HEK293 (cell line): Measurements from ENCODE around the gene SBNO2.
A peak's percentile ranks its signal among the peaks of the same experiment; 100 is the strongest.

ENCODE experiments used
- CTCF ChIA-PET: fragments of 350-600 bp; formaldehyde crosslinking; extraction: SDS; loops from one replicate; lab custom pipeline; 2021; ENCODE audit warnings: antibody characterized with exemption; lab: Yijun Ruan, JAX
- POLR2A ChIA-PET: fragments of 300-600 bp; formaldehyde crosslinking; extraction: SDS; loops from one replicate; lab custom pipeline; 2020; ENCODE audit warnings: antibody characterized with exemption, inconsistent platforms; lab: Yijun Ruan, JAX
- H3K27ac ChIP-seq: fragments of 200-500 bp; sonication (Bioruptor generic); 2 replicates; pipeline ENCODE4 v1.5.1; 2014; ENCODE audit warnings: low read depth, low read length, control low read depth, inconsistent platforms; ENCODE audit errors: extremely low read depth
- H3K36me3 ChIP-seq, 2 experiments: fragments of 200-500 bp in 1 of 2; sonication (Bioruptor generic) in 1 of 2; 1 replicate in 1 of 2; 2 replicates in 1 of 2; pipeline ENCODE4 v1.5.1; 2014 to 2017; ENCODE audit warnings: inconsistent platforms in 2 of 2, low read length in 2 of 2; ENCODE audit not compliant: control insufficient read depth in 2 of 2, insufficient read depth in 1 of 2
- H3K4me1 ChIP-seq: fragments of 200-500 bp; sonication (Bioruptor generic); 2 replicates; pipeline ENCODE4 v1.5.1; 2014; ENCODE audit warnings: mild to moderate bottlenecking, low read length, inconsistent platforms; ENCODE audit not compliant: control insufficient read depth, insufficient read depth
- H3K4me3 ChIP-seq: 2 replicates; pipeline ENCODE4 v1.5.1; 2011; ENCODE audit warnings: low read depth, mild to moderate bottlenecking, control low read depth, low read length, moderate library complexity
- H3K9me3 ChIP-seq: fragments of 200-500 bp; sonication (Bioruptor generic); 2 replicates; pipeline ENCODE4 v1.5.1; 2014; ENCODE audit warnings: low read depth, low read length, inconsistent platforms; ENCODE audit not compliant: control insufficient read depth, insufficient read depth
- BCL11A ChIP-seq: fragments of 450-650 bp; formaldehyde crosslinking; IDR thresholded peaks from 2 replicates; pipeline ENCODE4 v1.5.1; 2016; ENCODE audit warnings: low read depth, missing biosample characterization, missing genetic modification characterization
- GLI2 ChIP-seq: fragments of 450-650 bp; formaldehyde crosslinking; IDR thresholded peaks from 2 replicates; pipeline ENCODE4; 2017; ENCODE audit warnings: missing biosample characterization, missing genetic modification characterization, low read depth, borderline replicate concordance
- GLI4 ChIP-seq: fragments of 450-650 bp; formaldehyde crosslinking; IDR thresholded peaks from 2 replicates; pipeline ENCODE4 v1.5.1; 2016; ENCODE audit warnings: missing biosample characterization, missing genetic modification characterization
- GLIS1 ChIP-seq: fragments of 450-650 bp; formaldehyde crosslinking; IDR thresholded peaks from 2 replicates; pipeline ENCODE4 v1.5.1; 2016; ENCODE audit warnings: missing biosample characterization, missing genetic modification characterization
- HOXD13 ChIP-seq: sonication (generic); formaldehyde crosslinking; IDR thresholded peaks from 2 replicates; pipeline ENCODE4 v1.8.0; 2022; ENCODE audit warnings: missing genetic modification reagents, borderline replicate concordance
- IKZF3 ChIP-seq: fragments of 450-650 bp; IDR thresholded peaks from 2 replicates; pipeline ENCODE4 v1.5.0; 2018; ENCODE audit warnings: missing biosample characterization, mild to moderate bottlenecking, missing genetic modification characterization, moderate library complexity
- KLF1 ChIP-seq: fragments of 450-650 bp; formaldehyde crosslinking; IDR thresholded peaks from 2 replicates; pipeline ENCODE4 v1.5.1; 2016; ENCODE audit warnings: missing biosample characterization, missing genetic modification characterization
- MYNN ChIP-seq: fragments of 450-650 bp; formaldehyde crosslinking; IDR thresholded peaks from 2 replicates; pipeline ENCODE4 v1.5.1; 2016; ENCODE audit warnings: missing biosample characterization, missing genetic modification characterization, borderline replicate concordance
- ZBTB20 ChIP-seq: fragments of 450-650 bp; formaldehyde crosslinking; IDR thresholded peaks from 2 replicates; pipeline ENCODE4 v1.5.1; 2016; ENCODE audit warnings: missing biosample characterization, missing genetic modification characterization
- ZFP3 ChIP-seq: fragments of 450-650 bp; formaldehyde crosslinking; IDR thresholded peaks from 2 replicates; pipeline ENCODE4 v1.5.1; 2016; ENCODE audit warnings: low read depth, missing biosample characterization, missing genetic modification characterization
- ZNF121 ChIP-seq: fragments of 450-650 bp; formaldehyde crosslinking; IDR thresholded peaks from 2 replicates; pipeline ENCODE4 v1.5.1; 2016; ENCODE audit warnings: missing biosample characterization, missing genetic modification characterization
- ZNF157 ChIP-seq: fragments of 450-650 bp; formaldehyde crosslinking; IDR thresholded peaks from 2 replicates; pipeline ENCODE4 v1.5.1; 2016; ENCODE audit warnings: missing biosample characterization, missing genetic modification characterization
- ZNF292 ChIP-seq: fragments of 450-650 bp; formaldehyde crosslinking; IDR thresholded peaks from 2 replicates; pipeline ENCODE4 v1.5.1; 2016; ENCODE audit warnings: low read depth, missing biosample characterization, missing genetic modification characterization, borderline replicate concordance
- ZNF302 ChIP-seq: fragments of 450-650 bp; formaldehyde crosslinking; IDR thresholded peaks from 2 replicates; pipeline ENCODE4 v1.5.1; 2016; ENCODE audit warnings: missing biosample characterization, missing genetic modification characterization, low read depth
- ZNF426 ChIP-seq: fragments of 450-650 bp; formaldehyde crosslinking; IDR thresholded peaks from 2 replicates; pipeline ENCODE4 v1.5.1; 2017; ENCODE audit warnings: missing biosample characterization, missing genetic modification characterization, mild to moderate bottlenecking, inconsistent platforms, moderate library complexity
- ZNF558 ChIP-seq: fragments of 450-650 bp; formaldehyde crosslinking; IDR thresholded peaks from 2 replicates; pipeline ENCODE4 v1.5.1; 2016; ENCODE audit warnings: missing biosample characterization, missing genetic modification characterization
- ZNF660 ChIP-seq: fragments of 450-650 bp; IDR thresholded peaks from 2 replicates; pipeline ENCODE4 v1.5.1; 2018; ENCODE audit warnings: missing biosample characterization, mild to moderate bottlenecking, missing genetic modification characterization
- ZNF785 ChIP-seq: fragments of 450-650 bp; formaldehyde crosslinking; IDR thresholded peaks from 2 replicates; pipeline ENCODE4 v1.5.1; 2016; ENCODE audit warnings: missing biosample characterization, missing genetic modification characterization
- ZSCAN30 ChIP-seq: fragments of 450-650 bp; IDR thresholded peaks from 2 replicates; pipeline ENCODE4 v1.5.1; 2018; ENCODE audit warnings: missing biosample characterization, mild to moderate bottlenecking, missing genetic modification characterization, moderate library complexity
- TF ChIP-seq, protein P1 (sequence below): fragments of 450-650 bp; formaldehyde crosslinking; IDR thresholded peaks from 2 replicates; pipeline ENCODE4 v1.5.1; 2016; ENCODE audit warnings: missing biosample characterization, missing genetic modification characterization, low read depth
- TF ChIP-seq, protein P2 (sequence below): fragments of 450-650 bp; formaldehyde crosslinking; IDR thresholded peaks from 2 replicates; pipeline ENCODE4 v1.5.1; 2016; ENCODE audit warnings: missing biosample characterization, missing genetic modification characterization
- TF ChIP-seq, protein P3 (sequence below): fragments of 450-650 bp; formaldehyde crosslinking; IDR thresholded peaks from 2 replicates; pipeline ENCODE4 v1.5.1; 2016; ENCODE audit warnings: missing biosample characterization, missing genetic modification characterization, low read depth

Gene SBNO2

DNA sequence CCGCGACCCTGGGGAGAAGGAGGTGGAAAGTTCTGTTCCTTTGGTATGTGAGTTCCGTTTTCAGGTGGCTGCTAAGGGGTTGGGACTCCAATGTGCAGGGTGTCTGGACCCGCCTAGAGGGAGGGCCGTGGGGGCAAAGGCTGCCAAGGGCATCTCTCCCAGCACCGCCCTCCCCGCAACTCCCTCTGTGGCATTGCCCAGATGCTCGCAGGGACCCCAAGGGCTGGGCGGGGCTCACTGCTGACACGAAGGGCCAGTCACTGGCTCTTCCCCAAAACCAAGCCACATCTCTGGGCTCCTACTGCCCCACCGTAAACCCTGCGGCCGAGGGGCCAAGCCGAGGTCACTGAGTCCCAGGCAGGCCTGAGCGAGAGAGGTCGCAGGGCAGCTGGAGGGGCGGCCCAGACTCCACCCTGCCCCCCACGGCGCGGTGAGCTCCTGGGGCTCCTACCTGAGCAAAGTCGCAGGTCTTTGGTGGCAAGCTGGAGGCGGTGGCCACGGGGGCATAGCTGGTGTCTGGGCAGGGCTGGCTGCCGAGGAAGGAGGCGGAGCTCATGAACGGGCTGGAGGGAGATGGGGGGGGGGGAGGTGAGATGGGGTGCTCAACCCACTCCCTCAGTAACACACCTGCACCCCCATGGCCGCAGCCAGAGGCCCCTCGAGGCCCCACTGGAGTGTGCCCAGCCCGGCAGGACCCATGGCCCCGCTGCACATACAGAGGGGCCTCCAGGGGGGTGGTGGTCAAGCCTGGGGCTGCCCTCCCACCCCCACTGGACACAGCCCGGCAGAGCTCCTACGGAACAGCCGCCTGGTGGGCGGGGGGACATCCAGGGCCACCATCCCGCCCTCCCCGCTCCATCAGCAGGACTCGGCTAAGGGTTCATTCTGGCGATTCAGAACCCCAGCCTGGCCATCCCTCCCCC is 26.9 kb downstream of the SBNO2 start:
- POLR2A ChIA-PET, result interaction anchor here (0.6 kb wide), 1 partner anchor 344 kb away, joined by 7 read pairs; the partner anchor contains the start of gene REEP6

DNA sequence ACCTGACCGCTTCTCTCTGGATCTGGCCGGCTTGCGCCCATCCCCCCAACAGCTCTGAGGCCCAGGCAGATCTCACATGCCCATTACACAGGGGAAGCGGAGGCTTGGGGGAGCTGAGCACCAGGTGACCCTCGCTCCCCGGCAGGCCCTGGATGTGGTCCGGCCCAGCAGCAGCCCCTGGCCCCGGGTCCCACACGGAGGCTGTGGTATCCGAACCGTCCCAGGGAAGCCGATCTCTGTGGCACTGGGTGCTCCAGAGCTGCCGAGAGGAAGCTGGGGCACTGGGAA is 27.7 kb downstream of the SBNO2 start:
- ChIA-PET CTCF (interaction anchor here (0.8 kb wide), 1 partner anchor 74 kb away, joined by 3 read pairs; no protein-coding TSS in a partner anchor), POLR2A (no interaction called here)

More for the DNA sequence above, 26.9 kb downstream of the SBNO2 start:
- Histone ChIP-seq H3K36me3 (peaks cover 0 to 26% of the 10 kb centered on the region in 2 experiments; a peak in 2 of 3 replicates), H3K9me3 (no peaks in the 10 kb centered on the region), H3K27ac (no peak overlapping the region), H3K4me1 (no peaks in the 10 kb centered on the region), H3K4me3 (no peak overlapping the region)
- CTCF ChIA-PET, result interaction anchor here (0.8 to 1.3 kb wide), 3 partner anchors 34 to 74 kb away, joined by 3 to 4 read pairs (median 3); no protein-coding TSS in a partner anchor
- no peak for TF ChIP-seq ZNF302 (tag by site-specific recombination)
- TF ChIP-seq KLF1, result peak; percentile 65; the same call in 1 of the 2 replicates

DNA sequence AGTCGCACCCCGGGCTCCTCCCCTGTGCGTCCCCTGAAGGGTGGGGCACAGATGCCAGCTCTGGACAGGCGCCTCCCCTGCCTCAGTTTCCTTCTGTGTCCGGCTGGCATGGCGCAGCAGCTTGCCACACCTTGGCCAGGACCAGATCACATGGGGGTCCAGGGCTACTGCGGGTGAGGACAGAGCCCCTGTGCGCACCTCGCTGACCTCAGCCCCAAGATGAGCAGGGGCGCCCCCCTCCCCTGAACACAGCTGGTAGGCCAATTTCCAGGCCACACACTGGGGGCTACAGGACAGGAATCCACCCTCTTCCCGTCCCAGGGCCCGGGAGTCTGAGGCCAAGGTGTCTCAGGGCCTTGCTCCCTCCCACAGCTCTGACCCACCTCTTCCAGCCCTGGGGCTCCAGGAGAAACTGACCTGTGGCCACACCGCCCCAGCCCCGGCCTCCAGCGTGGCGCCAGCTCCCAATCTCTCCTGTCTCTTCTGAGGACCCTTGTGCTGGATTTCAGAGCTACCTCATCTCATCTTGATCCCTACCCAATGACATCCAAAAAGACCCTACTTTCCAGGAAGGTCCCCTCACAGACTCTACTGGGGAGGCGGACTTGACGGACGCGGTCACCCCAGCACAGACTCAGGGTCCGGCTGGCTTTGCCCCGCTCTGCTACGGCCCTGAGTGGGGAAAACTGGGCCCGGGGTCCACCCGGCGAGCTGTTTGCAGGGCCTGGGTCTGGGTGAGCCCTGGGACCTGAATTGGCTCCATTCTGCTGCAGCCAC is 28.2 kb downstream of the SBNO2 start:
- no peaks in the 10 kb centered on the region for H3K9me3 ChIP-seq
- POLR2A ChIA-PET, result interaction anchor here (0.6 kb wide), 1 partner anchor 107 kb away, joined by 4 read pairs; no protein-coding TSS in a partner anchor
- peaks cover 0 to 18% of the 10 kb centered on the region in 2 experiments; a peak in 2 of 3 replicates for H3K36me3 ChIP-seq
- H3K4me3 ChIP-seq, result no peak overlapping the region
- CTCF ChIA-PET, result interaction anchor here (0.8 kb wide), 1 partner anchor 75 kb away, joined by 3 read pairs; no protein-coding TSS in a partner anchor
- no peak overlapping the region for H3K27ac ChIP-seq
- no peak for TF ChIP-seq BCL11A
- no peak for TF ChIP-seq GLI2 (tag by site-specific recombination)
- no peak for TF ChIP-seq ZNF121
- TF ChIP-seq ZNF785, result no peak
- TF ChIP-seq ZNF426, result no peak
- no peaks in the 10 kb centered on the region for H3K4me1 ChIP-seq

More for the DNA sequence above, 27.7 kb downstream of the SBNO2 start:
- Histone ChIP-seq H3K27ac (no peak overlapping the region), H3K9me3 (no peaks in the 10 kb centered on the region), H3K36me3 (peaks cover 0 to 20% of the 10 kb centered on the region in 2 experiments; a peak in 2 of 3 replicates), H3K4me3 (no peak overlapping the region), H3K4me1 (no peaks in the 10 kb centered on the region)
- TF ChIP-seq ZFP3 (tag by site-specific recombination), result no peak
- no peak for TF ChIP-seq ZNF558
- no peak for TF ChIP-seq ZBTB20 (tag by site-specific recombination)
- no peak for TF ChIP-seq ZNF157 (tag by site-specific recombination)
- no peak for TF ChIP-seq IKZF3
- TF ChIP-seq, protein P1, sequence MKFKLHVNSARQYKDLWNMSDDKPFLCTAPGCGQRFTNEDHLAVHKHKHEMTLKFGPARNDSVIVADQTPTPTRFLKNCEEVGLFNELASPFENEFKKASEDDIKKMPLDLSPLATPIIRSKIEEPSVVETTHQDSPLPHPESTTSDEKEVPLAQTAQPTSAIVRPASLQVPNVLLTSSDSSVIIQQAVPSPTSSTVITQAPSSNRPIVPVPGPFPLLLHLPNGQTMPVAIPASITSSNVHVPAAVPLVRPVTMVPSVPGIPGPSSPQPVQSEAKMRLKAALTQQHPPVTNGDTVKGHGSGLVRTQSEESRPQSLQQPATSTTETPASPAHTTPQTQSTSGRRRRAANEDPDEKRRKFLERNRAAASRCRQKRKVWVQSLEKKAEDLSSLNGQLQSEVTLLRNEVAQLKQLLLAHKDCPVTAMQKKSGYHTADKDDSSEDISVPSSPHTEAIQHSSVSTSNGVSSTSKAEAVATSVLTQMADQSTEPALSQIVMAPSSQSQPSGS (tag by site-specific recombination), result no peak
- TF ChIP-seq ZSCAN30 (tag by site-specific recombination), result no peak
- no peak for TF ChIP-seq MYNN
- TF ChIP-seq, protein P2, sequence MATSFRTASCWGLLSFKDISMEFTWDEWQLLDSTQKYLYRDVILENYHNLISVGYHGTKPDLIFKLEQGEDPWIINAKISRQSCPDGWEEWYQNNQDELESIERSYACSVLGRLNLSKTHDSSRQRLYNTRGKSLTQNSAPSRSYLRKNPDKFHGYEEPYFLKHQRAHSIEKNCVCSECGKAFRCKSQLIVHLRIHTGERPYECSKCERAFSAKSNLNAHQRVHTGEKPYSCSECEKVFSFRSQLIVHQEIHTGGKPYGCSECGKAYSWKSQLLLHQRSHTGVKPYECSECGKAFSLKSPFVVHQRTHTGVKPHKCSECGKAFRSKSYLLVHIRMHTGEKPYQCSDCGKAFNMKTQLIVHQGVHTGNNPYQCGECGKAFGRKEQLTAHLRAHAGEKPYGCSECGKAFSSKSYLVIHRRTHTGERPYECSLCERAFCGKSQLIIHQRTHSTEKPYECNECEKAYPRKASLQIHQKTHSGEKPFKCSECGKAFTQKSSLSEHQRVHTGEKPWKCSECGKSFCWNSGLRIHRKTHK (tag by site-specific recombination), result no peak
- no peak for TF ChIP-seq ZNF292 (tag by site-specific recombination)
- TF ChIP-seq GLIS1, result no peak
- TF ChIP-seq HOXD13 (CRISPR knock-in tag), result no peak
- TF ChIP-seq, protein P3, sequence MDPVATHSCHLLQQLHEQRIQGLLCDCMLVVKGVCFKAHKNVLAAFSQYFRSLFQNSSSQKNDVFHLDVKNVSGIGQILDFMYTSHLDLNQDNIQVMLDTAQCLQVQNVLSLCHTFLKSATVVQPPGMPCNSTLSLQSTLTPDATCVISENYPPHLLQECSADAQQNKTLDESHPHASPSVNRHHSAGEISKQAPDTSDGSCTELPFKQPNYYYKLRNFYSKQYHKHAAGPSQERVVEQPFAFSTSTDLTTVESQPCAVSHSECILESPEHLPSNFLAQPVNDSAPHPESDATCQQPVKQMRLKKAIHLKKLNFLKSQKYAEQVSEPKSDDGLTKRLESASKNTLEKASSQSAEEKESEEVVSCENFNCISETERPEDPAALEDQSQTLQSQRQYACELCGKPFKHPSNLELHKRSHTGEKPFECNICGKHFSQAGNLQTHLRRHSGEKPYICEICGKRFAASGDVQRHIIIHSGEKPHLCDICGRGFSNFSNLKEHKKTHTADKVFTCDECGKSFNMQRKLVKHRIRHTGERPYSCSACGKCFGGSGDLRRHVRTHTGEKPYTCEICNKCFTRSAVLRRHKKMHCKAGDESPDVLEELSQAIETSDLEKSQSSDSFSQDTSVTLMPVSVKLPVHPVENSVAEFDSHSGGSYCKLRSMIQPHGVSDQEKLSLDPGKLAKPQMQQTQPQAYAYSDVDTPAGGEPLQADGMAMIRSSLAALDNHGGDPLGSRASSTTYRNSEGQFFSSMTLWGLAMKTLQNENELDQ (tag by site-specific recombination), result no peak
- TF ChIP-seq GLI4 (tag by site-specific recombination), result no peak
- no peak for TF ChIP-seq ZNF660 (tag by site-specific recombination)
